ENCODE measurements around the gene EFCAB9. TPM values are rescaled to one million over a fixed set of nuclear protein-coding genes. Genes with fewer than 3 reads are reported as not detected.

The EFCAB9 gene
- total and polyA plus RNA-seq, 2 of the 8 experiments (the other 6 are each of a cell fraction or from before 2014, with no cell fraction given), result not detected

- TF ChIP-seq CHD7 (IDR thresholded peaks at IDR 0.05; ENCODE audit: insufficient replicate concordance, low read length), result no peak
- TF ChIP-seq RAD21 (IDR thresholded peaks at IDR 0.05 in 1 of 2, conservative IDR thresholded peaks at IDR 0.05 in 1 of 2; ENCODE audit: low read depth in 2 of 2, low read length in 2 of 2), result no peak
- TF ChIP-seq EP300 (IDR thresholded peaks at IDR 0.05; ENCODE audit: borderline replicate concordance in 1 of 2, low read depth in 2 of 2, low read length in 2 of 2), result no peak
- TF ChIP-seq, protein P1, sequence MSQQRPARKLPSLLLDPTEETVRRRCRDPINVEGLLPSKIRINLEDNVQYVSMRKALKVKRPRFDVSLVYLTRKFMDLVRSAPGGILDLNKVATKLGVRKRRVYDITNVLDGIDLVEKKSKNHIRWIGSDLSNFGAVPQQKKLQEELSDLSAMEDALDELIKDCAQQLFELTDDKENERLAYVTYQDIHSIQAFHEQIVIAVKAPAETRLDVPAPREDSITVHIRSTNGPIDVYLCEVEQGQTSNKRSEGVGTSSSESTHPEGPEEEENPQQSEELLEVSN (IDR thresholded peaks at IDR 0.05), result no peak
- no peak for TF ChIP-seq NANOG (IDR thresholded peaks at IDR 0.05; ENCODE audit: insufficient read depth, low read depth, low read length, poor library complexity, severe bottlenecking)
- TF ChIP-seq HDAC2 (IDR thresholded peaks at IDR 0.05; ENCODE audit: borderline replicate concordance in 1 of 2, low read depth in 2 of 2, low read length in 2 of 2), result no peak
- no peak for TF ChIP-seq TEAD4 (IDR thresholded peaks at IDR 0.05; ENCODE audit: low read depth, low read length)
- TF ChIP-seq NRF1 (IDR thresholded peaks at IDR 0.05; ENCODE audit: low read depth, low read length), result no peak
These were observed 18.7 kb upstream of the EFCAB9 start (continued) for GRCh38 chr5:172175263-172175719.

Data from H1 (cell line).